ENCODE results near the gene RFX4.

The RFX4 gene

DNA sequence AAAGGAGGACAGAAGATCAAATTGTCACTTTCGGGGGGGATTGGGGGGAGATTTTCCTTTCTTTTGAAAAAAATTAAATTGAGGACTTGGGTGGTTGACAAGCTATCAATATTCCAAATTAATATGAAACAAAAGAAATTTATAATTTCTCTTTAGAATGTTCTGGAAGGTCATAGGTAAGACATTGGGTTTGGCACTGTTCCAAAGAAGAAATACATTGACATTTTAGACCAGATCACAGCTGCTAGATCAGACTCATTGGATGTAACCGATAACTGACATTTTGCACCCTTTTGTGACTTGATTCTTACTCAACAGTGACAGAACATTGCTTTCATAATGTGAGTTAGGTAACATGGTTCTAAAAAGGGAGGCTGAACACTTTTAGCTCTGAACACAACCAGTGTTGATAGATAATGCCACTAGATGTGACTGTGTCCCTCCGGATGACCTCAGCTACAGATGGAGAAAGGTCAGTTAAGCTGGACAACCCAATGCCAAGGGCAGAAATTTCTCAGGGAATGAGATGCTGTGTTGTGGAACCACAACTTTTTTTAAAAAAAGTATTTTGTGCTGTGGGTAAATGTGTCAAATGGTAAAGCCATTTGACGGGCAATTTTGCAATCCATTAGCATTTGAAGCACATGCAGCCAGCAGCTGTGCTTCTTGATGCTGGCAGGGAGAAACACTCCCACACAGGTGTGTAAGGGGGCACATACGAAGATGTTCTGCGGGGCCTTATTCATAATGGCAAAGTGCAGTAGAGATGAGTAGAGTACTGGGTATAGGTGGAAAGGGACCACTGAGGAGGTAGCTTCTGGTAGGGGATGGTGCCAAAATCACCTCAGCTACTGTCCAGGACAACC is 62.9 kb downstream of the RFX4 start:
- DNase-seq (ENCODE audit: low read depth in 2 of 3, low spot score in 1 of 3): no peak

DNA sequence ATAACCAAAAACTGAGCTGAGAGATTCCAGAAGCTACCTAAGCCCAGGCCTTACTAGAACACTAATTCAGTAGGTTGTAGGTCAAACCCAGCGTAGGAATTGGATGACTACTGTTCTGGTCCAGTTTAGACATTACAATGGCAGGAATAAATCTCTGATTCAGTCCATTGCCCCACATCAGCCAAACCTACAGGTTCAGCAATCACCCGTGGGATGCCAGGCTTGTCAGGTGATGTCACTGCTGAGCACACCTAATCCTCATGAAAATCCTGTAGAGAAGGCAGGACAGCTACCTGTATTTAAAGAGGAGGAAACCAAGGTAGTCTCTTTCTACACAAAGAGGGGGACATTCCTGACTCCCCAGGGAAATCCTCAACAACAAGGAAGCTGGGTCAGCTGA is 63.7 kb downstream of the RFX4 start:
- no peak for DNase-seq (ENCODE audit: low read depth in 2 of 3, low spot score in 1 of 3)

DNA sequence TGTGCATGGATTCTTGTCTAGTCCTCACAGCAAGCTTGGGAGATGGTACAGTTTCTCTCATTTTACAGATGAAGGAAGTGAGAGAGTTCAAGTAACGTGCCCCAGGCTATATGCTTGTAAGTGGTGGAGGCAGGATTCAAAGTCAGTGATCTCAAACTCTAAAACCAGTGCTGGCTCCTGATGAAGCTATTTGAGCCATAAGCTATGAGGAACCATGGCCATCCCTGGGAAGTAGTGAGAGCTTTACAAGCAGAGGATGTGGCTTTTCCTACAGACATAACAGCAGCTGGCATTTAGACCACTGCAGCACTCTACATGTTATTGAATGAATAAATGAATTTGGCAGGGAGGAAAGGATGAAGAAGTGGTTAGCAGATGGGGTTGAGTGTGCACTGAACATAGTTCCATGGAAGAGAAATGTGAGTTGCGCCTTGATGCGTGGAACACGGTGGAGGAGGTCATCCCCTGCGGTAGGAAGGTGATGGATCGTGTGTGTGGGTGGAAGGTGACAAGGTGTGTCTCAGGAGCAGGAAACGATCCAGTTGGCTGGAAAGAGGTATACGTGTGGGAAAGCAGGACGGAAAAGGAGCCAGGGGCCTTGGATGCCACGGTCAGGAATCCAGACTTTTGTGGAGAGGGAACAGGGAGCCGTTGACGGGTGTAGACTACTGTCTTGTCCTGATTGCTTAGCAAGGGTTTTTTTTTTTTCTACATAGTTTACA is 65.2 kb downstream of the RFX4 start:
- no peak for DNase-seq (ENCODE audit: low read depth in 2 of 3, low spot score in 1 of 3)

DNA sequence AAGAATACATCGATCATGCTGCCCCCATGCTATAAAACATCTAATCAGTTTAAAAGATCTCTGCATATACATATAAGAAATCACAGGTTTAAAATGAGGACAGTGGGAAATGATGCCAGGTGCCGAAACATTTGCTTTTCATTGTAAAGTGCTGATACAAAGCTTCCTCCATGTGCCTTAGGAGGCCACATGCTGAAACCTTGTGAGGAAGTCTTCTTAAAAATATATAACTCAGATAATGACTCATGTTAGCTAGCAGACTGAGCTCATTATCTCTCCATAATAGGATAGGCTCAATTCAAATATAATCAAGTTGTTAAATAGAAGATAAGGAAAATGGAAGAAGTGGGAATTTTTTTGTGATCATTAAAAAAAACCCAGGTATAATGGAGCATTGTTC is 65.9 kb downstream of the RFX4 start:
- no peak for DNase-seq (ENCODE audit: low read depth in 2 of 3, low spot score in 1 of 3)

DNA sequence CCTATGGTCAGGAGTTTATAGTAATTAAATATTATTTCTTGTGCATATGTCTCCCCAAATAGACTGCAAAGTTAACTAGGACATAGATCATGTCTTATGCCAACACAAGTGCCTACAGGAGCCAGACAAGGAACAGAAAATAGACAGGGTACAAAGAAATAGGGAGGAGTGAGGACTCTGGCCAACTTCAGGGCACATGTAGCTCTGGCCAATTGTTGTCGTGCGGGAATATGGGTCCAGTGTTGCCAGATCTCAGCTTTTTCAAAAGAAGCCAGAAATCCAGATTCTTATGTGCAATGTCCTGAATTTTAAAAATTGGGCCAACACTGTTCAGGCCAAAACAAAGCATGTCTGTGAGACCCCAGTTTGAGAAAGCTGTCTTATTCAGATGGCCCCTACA is 68.7 kb downstream of the RFX4 start:
- DNase-seq (ENCODE audit: low read depth in 2 of 3, low spot score in 1 of 3): no peak

DNA sequence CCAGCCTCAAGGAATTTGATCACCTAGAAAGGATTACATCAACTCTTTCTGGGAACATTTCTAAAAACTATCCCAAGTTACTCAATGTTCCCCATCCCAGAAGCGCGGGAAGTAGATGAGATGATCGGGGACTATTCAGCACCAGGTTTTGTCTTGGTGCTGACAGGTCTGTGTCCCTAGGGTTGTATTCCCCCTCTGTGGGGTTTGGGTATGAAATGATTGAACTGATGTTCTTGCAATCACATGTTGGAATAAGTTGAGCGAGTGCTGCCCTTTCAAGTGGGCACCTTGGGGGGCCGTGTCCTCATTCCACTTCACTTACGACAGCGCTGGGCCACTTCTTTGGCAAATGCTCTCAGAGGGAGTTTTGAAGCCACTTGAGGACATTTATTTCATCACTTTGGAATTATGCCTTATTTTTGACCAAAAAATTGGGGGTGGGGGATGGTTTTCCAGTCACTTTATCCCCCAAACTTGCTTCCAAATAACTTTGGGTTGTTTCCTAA is 69.8 kb downstream of the RFX4 start:
- no peak for DNase-seq (ENCODE audit: low read depth in 2 of 3, low spot score in 1 of 3)

DNA sequence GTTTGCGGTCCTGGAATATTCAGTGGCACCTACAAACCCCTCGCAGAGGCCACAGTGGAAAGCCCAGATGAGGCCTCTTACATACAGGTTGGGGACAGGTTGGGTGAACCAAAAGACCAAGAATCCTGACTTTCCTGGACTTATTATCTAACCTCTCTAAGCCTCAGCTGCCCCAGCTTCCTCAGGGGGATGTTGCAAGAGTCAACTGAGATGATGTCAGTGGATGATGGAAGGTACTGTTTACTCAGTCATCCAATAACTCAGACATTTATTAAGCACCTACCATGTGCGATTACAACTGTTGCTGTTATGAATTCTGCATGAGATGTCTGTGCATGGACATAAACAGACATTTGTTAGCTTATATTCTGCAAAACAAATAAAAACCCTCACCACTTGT is 72.8 kb downstream of the RFX4 start:
- no peak for DNase-seq (ENCODE audit: low read depth in 2 of 3, low spot score in 1 of 3)

DNA sequence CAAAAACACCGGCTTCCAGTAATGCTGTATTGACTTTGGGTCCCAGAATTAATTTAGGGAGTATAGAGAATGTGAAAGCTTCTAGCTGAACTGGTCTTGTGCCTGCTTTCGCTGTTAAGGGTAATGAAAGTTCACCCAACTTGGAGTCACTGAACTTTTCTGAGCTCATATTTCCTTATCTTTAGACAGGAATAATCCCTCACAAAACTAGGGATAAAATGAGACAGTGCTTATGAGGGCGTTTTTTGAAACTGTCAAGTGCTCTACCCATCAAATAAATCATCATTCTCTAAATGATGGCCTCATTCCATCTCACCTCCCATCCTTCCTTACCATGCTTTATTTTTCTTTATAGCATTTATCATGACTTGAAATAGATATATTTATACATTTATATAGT is 74.7 kb downstream of the RFX4 start:
- no peak for DNase-seq (ENCODE audit: low read depth in 2 of 3, low spot score in 1 of 3)

DNA sequence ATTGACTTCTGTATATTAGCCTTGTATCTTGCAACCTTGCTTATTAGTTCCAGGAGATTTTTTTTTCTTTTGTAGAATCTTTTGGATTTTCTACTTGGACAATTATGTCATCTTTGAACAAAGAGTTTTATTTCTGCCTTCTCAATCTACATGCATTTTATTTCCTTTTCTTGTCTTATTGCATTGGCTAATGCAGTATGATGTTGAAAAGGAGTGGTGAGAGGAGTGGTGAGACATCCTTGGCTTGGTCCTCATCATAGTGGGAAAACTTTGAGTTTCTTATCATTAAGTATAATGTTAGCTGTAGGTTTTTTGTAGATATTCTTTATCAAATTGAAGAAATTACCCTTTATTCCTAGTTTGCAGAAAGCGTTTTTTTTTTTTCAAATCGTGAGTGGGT is 80.6 kb downstream of the RFX4 start:
- no peak for DNase-seq (ENCODE audit: low read depth in 2 of 3, low spot score in 1 of 3)

DNA sequence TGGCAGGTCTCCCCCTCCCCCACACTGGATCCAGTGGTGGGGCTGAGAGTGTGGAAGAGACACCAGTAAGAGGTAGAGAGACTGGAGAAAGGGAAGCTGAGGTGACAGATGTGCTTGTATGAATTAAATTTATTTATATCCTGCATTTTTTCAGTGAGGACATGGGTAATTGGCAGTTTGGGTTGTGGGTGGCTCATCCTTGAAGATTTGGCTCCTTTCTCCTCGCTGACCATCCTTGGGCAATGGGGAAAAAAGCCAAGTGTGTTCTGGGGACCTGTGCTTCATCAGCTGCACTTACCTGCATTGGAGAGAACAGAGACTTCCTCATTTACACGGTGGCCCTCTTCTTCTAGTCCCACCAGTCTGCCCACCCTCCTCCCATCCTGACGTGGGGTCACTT is 86.4 kb downstream of the RFX4 start:
- DNase-seq (ENCODE audit: low read depth in 2 of 3, low spot score in 1 of 3): no peak

DNA sequence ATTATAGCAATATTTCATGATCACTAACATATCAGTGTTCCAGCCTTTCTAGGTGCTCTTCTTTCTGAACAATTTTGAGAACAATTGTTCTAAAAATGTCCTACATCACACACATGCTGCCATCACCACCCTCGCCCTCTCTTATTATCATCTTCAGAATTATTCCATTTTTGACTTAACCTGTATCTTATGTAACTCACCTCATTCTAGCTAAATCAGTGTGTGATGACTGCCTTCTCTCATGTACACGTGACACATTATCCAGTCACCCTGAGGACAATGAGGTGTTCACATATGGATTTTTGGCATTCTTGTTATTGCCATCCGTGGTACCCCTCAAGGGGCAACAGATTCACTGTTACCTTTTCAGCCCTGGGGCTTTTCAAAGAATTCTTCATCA is 87.3 kb downstream of the RFX4 start:
- no peak for DNase-seq (ENCODE audit: low read depth in 2 of 3, low spot score in 1 of 3)

DNA sequence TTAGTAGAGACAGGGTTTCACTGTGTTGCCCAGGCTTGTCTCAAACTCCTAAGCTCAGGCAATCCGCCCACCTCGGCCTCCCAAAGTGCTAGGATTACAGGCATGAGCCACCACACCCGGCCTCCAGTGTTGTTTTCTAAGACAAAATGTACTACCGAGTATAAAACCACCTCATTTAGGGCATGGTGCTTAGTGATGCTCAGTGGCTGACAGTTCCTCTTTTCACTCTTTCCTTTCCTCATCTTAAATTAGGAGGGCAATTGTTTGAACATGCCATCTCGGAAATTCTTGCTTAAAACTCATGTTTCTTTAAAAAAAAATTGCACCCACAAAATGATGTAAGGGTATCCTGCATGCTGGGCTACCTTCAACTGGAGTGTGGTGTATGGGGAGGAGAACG is 89.0 kb downstream of the RFX4 start:
- no peak for DNase-seq (ENCODE audit: low read depth in 2 of 3, low spot score in 1 of 3)

DNA sequence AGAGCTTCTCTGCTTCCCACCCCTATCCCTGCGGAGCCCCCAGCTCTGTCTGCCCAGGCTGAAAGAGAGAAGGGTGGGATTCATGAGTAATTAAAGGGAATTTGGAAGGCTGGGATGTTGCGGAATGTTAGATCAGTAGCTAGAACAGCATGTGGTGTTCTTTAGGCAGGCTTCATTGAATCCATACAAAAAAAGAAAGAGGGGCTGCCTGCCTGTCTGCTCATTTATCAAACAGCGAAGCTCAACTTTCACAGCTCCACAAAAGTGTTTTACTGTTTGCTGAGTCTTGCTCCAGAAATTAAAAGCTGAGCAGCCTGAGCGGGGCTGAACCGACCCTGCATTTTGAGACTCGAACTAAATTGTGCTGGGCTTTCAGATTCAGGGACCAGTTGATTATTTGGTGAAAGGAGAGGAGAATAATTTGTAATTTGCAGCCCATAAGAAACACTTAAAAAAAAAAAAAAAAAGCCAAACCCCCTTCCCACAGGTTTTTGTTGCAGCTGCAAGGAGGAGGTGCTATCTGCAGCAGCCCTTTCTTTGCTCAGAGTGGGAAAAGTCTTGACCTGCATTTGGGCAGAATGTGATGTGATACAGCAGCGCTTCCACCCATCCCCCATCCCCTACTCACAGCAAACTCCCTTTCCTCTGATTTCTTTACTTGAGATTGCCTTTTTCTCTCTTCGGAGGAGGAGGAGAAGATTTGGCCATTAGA is 89.7 kb downstream of the RFX4 start:
- no peak for DNase-seq (ENCODE audit: low read depth in 2 of 3, low spot score in 1 of 3)

DNA sequence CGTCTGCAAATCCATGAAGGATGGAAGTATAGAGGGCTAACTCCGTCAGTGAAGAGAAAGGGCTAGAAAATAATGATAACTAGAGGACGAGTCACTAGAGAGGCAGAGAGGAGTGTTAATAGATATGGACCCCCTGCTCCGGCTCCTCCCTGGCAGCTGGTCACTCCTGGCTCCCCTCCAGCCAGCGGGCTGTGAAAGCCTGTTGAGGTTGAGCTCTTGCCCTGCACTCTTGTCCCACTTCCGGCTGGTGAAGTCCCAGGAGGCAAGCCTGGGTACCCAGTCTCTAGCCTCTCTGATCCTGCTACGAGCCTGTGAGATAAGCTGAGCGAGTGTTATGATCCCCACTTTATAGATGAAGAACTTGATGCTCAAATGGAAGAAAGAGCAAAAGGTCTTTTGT is 90.3 kb downstream of the RFX4 start:
- no peak for DNase-seq (ENCODE audit: low read depth in 2 of 3, low spot score in 1 of 3)

DNA sequence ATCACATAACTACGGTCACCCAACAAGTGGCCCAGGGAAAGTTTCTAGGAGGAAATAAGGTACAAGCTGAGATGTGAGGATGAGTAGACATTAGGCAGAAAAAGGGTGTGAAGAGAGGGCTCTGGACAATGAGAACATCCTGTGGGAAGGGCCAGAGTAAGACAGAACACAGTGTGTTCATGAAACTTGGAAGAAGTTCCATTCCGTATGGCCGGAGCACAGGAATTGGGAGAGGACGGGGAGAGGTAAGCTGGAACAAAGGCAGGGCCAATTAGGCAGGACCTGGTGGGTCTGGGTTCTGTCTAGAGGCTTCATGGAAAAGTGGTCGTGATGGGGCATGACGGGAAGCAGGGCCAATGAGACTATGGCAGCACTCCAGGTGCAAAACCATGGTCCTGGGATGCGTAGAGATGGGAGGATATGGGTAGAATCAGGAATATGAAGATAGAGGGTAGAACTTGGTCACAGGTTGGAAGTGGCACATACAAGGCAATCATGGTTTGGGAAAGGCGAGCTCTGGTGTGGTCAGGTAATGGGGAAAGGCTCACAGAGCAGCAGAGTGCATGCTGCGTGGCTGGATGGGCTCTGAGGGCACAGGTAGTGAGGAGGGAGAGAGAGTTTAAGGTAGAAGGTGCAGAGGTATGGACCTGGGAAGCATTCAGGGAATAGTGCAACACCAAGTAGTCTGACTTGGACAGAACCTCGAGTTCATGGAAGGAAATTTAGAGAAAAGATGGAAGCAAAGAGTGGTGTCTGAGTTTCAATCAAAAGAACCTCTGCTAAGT is 93.0 kb downstream of the RFX4 start:
- no peak for DNase-seq (ENCODE audit: low read depth in 2 of 3, low spot score in 1 of 3)

DNA sequence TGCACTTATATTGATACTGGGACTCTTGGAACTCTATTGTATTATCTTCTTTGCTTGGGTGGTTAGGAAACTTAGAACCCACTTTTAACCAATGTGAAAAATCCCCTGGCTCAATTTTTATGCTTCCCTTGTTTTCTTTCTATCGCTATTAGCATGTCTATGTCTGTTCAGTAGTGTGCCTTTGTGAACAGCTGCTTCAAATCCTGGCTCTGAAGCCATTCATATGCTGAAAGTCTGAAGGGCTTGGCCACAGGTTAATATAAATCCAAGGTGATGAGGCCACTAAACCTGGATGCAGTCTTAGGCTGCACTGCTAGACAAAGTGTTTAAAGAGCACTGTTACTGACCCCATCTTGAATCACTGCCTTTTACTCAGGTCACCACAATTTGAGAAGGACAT is 96.8 kb downstream of the RFX4 start:
- DNase-seq (ENCODE audit: low read depth in 2 of 3, low spot score in 1 of 3): no peak

DNA sequence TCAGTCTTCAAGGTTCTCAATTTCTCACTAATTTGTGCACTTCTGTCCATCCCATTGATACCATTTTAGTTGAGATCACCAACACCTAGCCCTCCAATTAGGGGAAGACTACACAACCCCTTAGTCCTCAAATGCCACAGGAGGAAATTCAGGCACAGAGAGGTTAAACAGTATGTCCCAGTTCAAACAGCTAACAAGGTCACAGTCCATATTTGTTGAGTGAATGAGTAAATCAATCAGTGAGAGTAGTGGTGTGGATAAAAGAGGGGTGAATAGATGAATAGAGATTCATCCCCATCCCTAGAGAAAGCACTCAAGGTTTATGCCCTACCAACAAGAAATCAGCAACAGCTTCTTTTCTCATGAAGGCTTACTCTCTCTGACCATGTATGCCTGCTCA is 97.5 kb downstream of the RFX4 start:
- no peak for DNase-seq (ENCODE audit: low read depth in 2 of 3, low spot score in 1 of 3)

DNA sequence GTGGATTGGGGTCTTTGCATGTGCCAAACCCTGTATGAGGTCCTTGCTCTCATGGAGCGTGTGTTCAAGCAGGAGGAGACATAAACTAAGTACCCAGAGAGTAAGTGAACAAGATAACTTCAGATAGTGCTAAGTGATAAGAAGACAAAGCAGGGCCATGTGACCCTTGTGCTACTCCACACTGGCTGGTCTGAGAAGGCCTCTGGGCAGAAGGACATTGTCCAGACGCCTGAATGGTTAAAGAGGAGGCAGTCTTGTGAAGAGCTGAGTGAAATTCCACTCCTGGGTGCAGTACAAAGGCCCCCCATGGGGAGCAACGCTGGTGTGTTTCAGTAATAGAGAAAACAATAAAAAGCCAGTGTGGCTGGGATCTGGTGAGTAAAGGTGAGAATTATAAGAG is 98.4 kb downstream of the RFX4 start:
- DNase-seq (ENCODE audit: low read depth in 2 of 3, low spot score in 1 of 3): no peak

DNA sequence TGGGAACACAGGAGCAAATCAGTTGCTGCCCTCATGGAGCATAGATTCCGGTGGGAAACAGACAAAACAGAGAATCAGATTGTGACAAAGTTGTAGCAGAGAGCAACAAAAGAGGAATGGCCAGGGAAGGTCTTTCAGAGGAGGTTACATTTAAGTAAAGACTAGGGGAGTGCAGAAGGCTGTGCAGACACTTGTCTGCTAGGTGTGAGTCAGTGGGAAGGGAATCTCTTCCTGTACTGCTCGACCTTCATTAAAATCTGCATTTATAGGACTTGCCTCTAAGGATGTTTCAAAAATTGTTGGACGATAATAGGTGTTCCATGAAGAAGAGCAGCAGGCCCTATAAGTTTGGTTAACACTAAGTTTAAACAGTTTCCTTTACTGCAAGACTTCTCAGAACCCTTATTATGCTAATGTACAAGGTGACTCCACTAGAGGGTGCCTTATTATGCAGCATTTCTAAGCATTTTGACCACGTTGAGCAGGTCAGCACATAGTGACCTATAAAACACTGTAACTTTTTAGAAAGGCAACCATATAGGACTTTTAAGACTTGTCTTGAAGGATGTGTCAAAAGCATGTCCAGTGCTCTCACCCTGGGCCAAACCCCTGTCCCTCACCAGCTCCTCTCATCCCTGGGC is 99.9 kb downstream of the RFX4 start:
- no peak for DNase-seq (ENCODE audit: low read depth in 2 of 3, low spot score in 1 of 3)

DNA sequence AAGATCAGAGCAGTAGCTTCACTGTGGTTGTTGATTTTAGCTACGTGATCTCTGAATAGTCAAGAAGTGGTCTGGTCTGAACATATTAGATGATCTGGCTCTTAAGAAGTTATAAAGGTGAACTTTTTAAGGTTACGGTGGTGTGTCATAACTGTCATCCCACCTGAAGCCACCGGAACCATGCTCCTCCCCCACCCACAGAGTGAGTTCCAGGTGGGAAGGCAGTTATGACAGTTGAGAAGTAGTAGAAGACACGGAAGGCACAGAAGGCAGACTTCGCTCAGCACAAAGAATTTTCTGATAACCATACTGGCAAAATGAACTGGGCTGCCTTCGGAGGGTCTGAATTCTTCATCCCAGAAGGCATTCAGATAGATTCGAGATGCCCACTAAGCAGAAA is 101.7 kb downstream of the RFX4 start:
- no peak for DNase-seq (ENCODE audit: low read depth in 2 of 3, low spot score in 1 of 3)

DNA sequence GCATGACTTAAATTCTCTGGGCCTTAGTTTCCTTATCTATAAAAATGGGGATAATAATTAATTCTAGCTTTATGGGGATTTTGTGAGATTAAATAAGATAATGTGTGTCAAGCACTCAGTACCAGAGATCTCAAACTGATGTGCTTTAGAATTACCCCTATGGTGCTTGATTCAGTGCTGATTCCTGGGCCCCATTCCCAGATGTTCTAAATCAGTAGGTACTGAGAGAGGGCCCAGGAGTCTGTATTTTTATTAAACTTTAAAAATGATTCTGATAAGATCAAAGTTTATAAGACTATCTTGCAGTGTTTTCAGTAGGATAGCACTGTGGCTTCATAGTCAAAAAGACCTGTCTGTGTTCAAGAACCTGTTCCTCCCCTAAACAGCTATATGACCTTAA is 102.6 kb downstream of the RFX4 start:
- DNase-seq (ENCODE audit: low read depth in 2 of 3, low spot score in 1 of 3): no peak
